Measurements from ENCODE around the gene PDXP. TPM values are rescaled to one million over a fixed set of nuclear protein-coding genes. Genes with fewer than 3 reads are reported as not detected.
A peak's percentile ranks its signal among the peaks of the same experiment; 100 is the strongest.

Gene PDXP
- total and polyA plus RNA-seq, 2 of the 13 experiments (the other 11 are each of a cell fraction or from before 2014, with no cell fraction given), result 58.2 to 70.6 TPM

DNA sequence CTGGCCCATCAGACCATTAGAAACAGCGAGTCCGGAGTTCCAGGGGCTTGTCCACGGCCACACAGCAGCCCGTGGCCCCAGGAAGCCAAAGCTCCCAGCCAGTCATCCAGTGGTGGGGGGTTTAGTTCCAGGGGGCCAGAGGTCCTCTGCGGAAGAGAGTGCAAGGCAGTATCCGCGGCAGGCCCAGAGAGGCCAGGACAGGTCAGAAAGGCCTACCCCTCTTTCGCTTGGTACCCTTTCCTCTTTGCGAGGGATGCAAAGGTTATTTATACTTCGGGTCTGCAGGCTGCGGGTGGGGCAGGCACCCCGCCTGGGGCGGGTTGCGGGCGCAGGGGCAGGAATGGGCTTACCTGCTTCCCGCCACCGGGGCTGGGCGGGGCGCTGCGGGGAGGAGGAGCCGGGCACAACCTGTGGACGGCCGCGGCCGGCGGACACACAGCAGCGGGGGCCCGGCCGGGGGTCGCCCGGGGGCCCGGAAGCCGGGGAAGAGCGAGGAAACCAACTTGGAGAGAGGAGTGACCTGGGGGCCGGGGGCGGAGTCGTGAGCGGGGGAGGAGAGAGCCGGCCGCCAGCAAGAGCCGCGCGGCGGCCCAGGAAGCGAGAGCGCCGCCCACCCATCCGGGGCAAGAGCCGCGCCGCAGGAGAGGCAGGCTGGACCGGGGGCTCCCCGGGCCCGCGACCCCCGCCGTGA lies 19.3 kb upstream of the PDXP start, which contains the start of gene SH3BP1 (continued):
- TF ChIP-seq PCBP1 (IDR thresholded peaks at IDR 0.05; ENCODE audit: borderline replicate concordance, low read depth, low read length) (no peak), ETV6 (CRISPR knock-in tag; conservative IDR thresholded peaks at IDR 0.05) (no peak), ZNF724P (CRISPR knock-in tag; IDR thresholded peaks at IDR 0.05; ENCODE audit: borderline replicate concordance) (no peak), ARID2 (CRISPR knock-in tag; IDR thresholded peaks at IDR 0.05; ENCODE audit: borderline replicate concordance) (no peak), FIP1L1 (IDR thresholded peaks at IDR 0.05; ENCODE audit: borderline replicate concordance, insufficient read depth, low read depth, low read length) (no peak), ZNF564 (CRISPR knock-in tag; IDR thresholded peaks at IDR 0.05) (no peak), ZFP36L1 (CRISPR knock-in tag; IDR thresholded peaks at IDR 0.05) (no peak), TBL1XR1 (IDR thresholded peaks at IDR 0.05; ENCODE audit: borderline replicate concordance, low read length, partially characterized antibody) (no peak), POLR2AphosphoS2 (IDR thresholded peaks at IDR 0.05; ENCODE audit: low read depth, low read length) (no peak), HOXA7 (CRISPR knock-in tag; IDR thresholded peaks at IDR 0.05) (no peak), ZSCAN5A (CRISPR knock-in tag; IDR thresholded peaks at IDR 0.05; ENCODE audit: borderline replicate concordance) (no peak), ZNF850 (CRISPR knock-in tag; conservative IDR thresholded peaks at IDR 0.05) (no peak), CHD2 (IDR thresholded peaks at IDR 0.05; ENCODE audit: low read depth, low read length) (no peak), YY1 (IDR thresholded peaks at IDR 0.05; ENCODE audit: insufficient read depth, insufficient replicate concordance, low read depth, low read length) (peak; percentile 26), ZNF143 (CRISPR knock-in tag; IDR thresholded peaks at IDR 0.05) (no peak), NRL (CRISPR knock-in tag; IDR thresholded peaks at IDR 0.05; ENCODE audit: borderline replicate concordance) (no peak)
- TF ChIP-seq, protein P1, sequence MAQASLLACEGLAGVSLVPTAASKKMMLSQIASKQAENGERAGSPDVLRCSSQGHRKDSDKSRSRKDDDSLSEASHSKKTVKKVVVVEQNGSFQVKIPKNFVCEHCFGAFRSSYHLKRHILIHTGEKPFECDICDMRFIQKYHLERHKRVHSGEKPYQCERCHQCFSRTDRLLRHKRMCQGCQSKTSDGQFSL (CRISPR knock-in tag; IDR thresholded peaks at IDR 0.05), result no peak
- TF ChIP-seq, protein P2, sequence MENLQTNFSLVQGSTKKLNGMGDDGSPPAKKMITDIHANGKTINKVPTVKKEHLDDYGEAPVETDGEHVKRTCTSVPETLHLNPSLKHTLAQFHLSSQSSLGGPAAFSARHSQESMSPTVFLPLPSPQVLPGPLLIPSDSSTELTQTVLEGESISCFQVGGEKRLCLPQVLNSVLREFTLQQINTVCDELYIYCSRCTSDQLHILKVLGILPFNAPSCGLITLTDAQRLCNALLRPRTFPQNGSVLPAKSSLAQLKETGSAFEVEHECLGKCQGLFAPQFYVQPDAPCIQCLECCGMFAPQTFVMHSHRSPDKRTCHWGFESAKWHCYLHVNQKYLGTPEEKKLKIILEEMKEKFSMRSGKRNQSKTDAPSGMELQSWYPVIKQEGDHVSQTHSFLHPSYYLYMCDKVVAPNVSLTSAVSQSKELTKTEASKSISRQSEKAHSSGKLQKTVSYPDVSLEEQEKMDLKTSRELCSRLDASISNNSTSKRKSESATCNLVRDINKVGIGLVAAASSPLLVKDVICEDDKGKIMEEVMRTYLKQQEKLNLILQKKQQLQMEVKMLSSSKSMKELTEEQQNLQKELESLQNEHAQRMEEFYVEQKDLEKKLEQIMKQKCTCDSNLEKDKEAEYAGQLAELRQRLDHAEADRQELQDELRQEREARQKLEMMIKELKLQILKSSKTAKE (CRISPR knock-in tag; IDR thresholded peaks at IDR 0.05; ENCODE audit: borderline replicate concordance), result no peak
- TF ChIP-seq, protein P3, sequence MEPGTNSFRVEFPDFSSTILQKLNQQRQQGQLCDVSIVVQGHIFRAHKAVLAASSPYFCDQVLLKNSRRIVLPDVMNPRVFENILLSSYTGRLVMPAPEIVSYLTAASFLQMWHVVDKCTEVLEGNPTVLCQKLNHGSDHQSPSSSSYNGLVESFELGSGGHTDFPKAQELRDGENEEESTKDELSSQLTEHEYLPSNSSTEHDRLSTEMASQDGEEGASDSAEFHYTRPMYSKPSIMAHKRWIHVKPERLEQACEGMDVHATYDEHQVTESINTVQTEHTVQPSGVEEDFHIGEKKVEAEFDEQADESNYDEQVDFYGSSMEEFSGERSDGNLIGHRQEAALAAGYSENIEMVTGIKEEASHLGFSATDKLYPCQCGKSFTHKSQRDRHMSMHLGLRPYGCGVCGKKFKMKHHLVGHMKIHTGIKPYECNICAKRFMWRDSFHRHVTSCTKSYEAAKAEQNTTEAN (CRISPR knock-in tag; conservative IDR thresholded peaks at IDR 0.05), result no peak
- TF ChIP-seq, protein P4, sequence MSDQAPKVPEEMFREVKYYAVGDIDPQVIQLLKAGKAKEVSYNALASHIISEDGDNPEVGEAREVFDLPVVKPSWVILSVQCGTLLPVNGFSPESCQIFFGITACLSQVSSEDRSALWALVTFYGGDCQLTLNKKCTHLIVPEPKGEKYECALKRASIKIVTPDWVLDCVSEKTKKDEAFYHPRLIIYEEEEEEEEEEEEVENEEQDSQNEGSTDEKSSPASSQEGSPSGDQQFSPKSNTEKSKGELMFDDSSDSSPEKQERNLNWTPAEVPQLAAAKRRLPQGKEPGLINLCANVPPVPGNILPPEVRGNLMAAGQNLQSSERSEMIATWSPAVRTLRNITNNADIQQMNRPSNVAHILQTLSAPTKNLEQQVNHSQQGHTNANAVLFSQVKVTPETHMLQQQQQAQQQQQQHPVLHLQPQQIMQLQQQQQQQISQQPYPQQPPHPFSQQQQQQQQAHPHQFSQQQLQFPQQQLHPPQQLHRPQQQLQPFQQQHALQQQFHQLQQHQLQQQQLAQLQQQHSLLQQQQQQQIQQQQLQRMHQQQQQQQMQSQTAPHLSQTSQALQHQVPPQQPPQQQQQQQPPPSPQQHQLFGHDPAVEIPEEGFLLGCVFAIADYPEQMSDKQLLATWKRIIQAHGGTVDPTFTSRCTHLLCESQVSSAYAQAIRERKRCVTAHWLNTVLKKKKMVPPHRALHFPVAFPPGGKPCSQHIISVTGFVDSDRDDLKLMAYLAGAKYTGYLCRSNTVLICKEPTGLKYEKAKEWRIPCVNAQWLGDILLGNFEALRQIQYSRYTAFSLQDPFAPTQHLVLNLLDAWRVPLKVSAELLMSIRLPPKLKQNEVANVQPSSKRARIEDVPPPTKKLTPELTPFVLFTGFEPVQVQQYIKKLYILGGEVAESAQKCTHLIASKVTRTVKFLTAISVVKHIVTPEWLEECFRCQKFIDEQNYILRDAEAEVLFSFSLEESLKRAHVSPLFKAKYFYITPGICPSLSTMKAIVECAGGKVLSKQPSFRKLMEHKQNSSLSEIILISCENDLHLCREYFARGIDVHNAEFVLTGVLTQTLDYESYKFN (CRISPR knock-in tag; conservative IDR thresholded peaks at IDR 0.05), result peak; percentile 58

All from HepG2 (cell line).